Measurements from ENCODE around the gene CHCHD3.

GRCh38 chr7:132810561-132810960 lies 271.3 kb downstream of the CHCHD3 start:
- TF ChIP-seq ZNF274 (IDR thresholded peaks at IDR 0.05; ENCODE audit: low read depth, low read length) (no peak), SUZ12 (IDR thresholded peaks at IDR 0.05; ENCODE audit: extremely low read depth, insufficient read depth, insufficient read length) (no peak), YY1 (IDR thresholded peaks at IDR 0.05; ENCODE audit: insufficient read depth, insufficient read length) (no peak)

All from NT2/D1 (cell line).